OCI-LY3 (cell line): ENCODE measurements around the gene DCAF4.
"Not testable (repeated sequence)": the region's sequence is repeated elsewhere in the genome, so short reads cannot be mapped to it uniquely, and the experiment has no call there.

Experiments
- H2AFZ ChIP-seq: fragments of 200-600, 300-600 bp; shearing (Covaris generic); 2 replicates; pipeline ENCODE4 v1.6.0; 2014; ENCODE audit warnings: antibody characterized with exemption, low read depth, low read length
- H3K27ac ChIP-seq: fragments of 200-600, 300-600 bp; sonication (generic); 2 replicates; pipeline ENCODE4 v1.5.1; 2014; ENCODE audit warnings: mild to moderate bottlenecking, low read length, moderate library complexity, mixed read lengths
- H3K27me3 ChIP-seq: fragments of 200-600, 300-600 bp; sonication (generic); 2 replicates; pipeline ENCODE4 v1.6.1; 2014; ENCODE audit warnings: low read depth, low read length, mixed read lengths
- H3K36me3 ChIP-seq: fragments of 200-600, 300-600 bp; sonication (generic); replicated peaks from 2 replicates; pipeline ENCODE3; 2014; ENCODE audit warnings: low read depth, low read length, mixed read lengths
- H3K4me1 ChIP-seq: fragments of 300-600, 200-600 bp; sonication (generic); 2 replicates; pipeline ENCODE4 v1.6.1; 2014; ENCODE audit warnings: low read length, mixed read lengths
- H3K4me2 ChIP-seq: fragments of 200-600, 300-600 bp; sonication (generic); 2 replicates; pipeline ENCODE4 v1.6.1; 2014; ENCODE audit warnings: low read length, mixed read lengths
- H3K4me3 ChIP-seq: fragments of 300-600, 200-600 bp; sonication (generic); 2 replicates; pipeline ENCODE4 v1.5.1; 2014; ENCODE audit warnings: antibody characterized with exemption, mild to moderate bottlenecking, low read length, moderate library complexity
- H3K79me2 ChIP-seq: fragments of 300-600, 200-600 bp; shearing (Covaris generic); 2 replicates; pipeline ENCODE4 v1.6.1; 2014; ENCODE audit warnings: mild to moderate bottlenecking, low read length, mixed read lengths
- H3K9ac ChIP-seq: fragments of 300-600, 200-600 bp; shearing (Covaris generic); 2 replicates; pipeline ENCODE4 v1.6.0; 2014; ENCODE audit warnings: mild to moderate bottlenecking, low read length, moderate library complexity
- H3K9me3 ChIP-seq: fragments of 200-600, 300-600 bp; shearing (Covaris generic); 2 replicates; pipeline ENCODE4 v1.6.1; 2014; ENCODE audit warnings: low read length, mixed read lengths; ENCODE audit not compliant: insufficient read depth
- H4K20me1 ChIP-seq: fragments of 200-600, 300-600 bp; sonication (generic); 2 replicates; pipeline ENCODE4 v1.6.1; 2016; ENCODE audit warnings: low read length, mixed read lengths; ENCODE audit not compliant: insufficient read depth
- CTCF ChIP-seq: fragments of 200-600, 300-600 bp; sonication (generic); IDR thresholded peaks from 2 replicates; pipeline ENCODE4 v1.5.1; 2014; ENCODE audit warnings: antibody characterized with exemption, low read length, low read depth
- EZH2phosphoT487 ChIP-seq: fragments of 200-600 bp; shearing (Covaris generic); IDR thresholded peaks from 2 replicates; pipeline ENCODE4 v1.6.1; 2018; ENCODE audit warnings: antibody characterized with exemption, mixed run types, low read depth

The DCAF4 gene

GRCh38 chr14:72952171-72952570, 25.9 kb downstream of the DCAF4 start:
- Histone ChIP-seq H2AFZ (no peak overlapping the region), H3K4me2 (no peak overlapping the region), H3K9me3 (no peaks in the 10 kb centered on the region), H3K4me1 (no peaks in the 10 kb centered on the region), H3K27me3 (no peaks in the 10 kb centered on the region), H4K20me1 (no peaks in the 10 kb centered on the region), H3K9ac (no peak overlapping the region), H3K79me2 (no peaks in the 10 kb centered on the region), H3K36me3 (peaks cover 19% of the 10 kb centered on the region), H3K4me3 (no peak overlapping the region), H3K27ac (no peak overlapping the region)
- no peak for TF ChIP-seq EZH2phosphoT487
- no peak for TF ChIP-seq CTCF

- not testable (repeated sequence) for H3K4me3 ChIP-seq, H3K79me2 ChIP-seq, H4K20me1 ChIP-seq, H3K9ac ChIP-seq, H3K27me3 ChIP-seq, H2AFZ ChIP-seq, H3K9me3 ChIP-seq, H3K27ac ChIP-seq, H3K4me1 ChIP-seq, H3K4me2 ChIP-seq
- H3K36me3 ChIP-seq, result peaks cover 24% of the 10 kb centered on the region
These were observed 30.5 kb downstream of the DCAF4 start for GRCh38 chr14:72956741-72957140.

GRCh38 chr14:72957213-72957612, 30.9 kb downstream of the DCAF4 start:
- Histone ChIP-seq H3K9me3 (no peaks in the 10 kb centered on the region), H3K4me1 (no peaks in the 10 kb centered on the region), H3K27me3 (no peaks in the 10 kb centered on the region), H3K27ac (no peak overlapping the region), H3K9ac (no peak overlapping the region), H3K36me3 (peaks cover 21% of the 10 kb centered on the region), H2AFZ (no peak overlapping the region), H3K4me2 (no peak overlapping the region), H3K79me2 (no peaks in the 10 kb centered on the region), H3K4me3 (no peak overlapping the region), H4K20me1 (no peaks in the 10 kb centered on the region)
- no peak for TF ChIP-seq EZH2phosphoT487
- no peak for TF ChIP-seq CTCF

- Histone ChIP-seq H3K79me2 (no peaks in the 10 kb centered on the region), H3K27me3 (no peaks in the 10 kb centered on the region), H3K9me3 (no peaks in the 10 kb centered on the region), H3K27ac (no peak overlapping the region), H3K4me2 (no peak overlapping the region), H4K20me1 (no peaks in the 10 kb centered on the region), H3K36me3 (peaks cover 21% of the 10 kb centered on the region), H2AFZ (no peak overlapping the region), H3K9ac (no peak overlapping the region), H3K4me3 (no peak overlapping the region), H3K4me1 (no peaks in the 10 kb centered on the region)
- TF ChIP-seq EZH2phosphoT487, result no peak
- no peak for TF ChIP-seq CTCF
These were observed 32.3 kb downstream of the DCAF4 start for GRCh38 chr14:72958548-72958947.

- H3K27ac ChIP-seq, H3K4me1 ChIP-seq, H3K79me2 ChIP-seq, H4K20me1 ChIP-seq, H3K4me3 ChIP-seq, H2AFZ ChIP-seq, H3K9me3 ChIP-seq, H3K9ac ChIP-seq, H3K4me2 ChIP-seq, H3K27me3 ChIP-seq: not testable (repeated sequence)
- H3K36me3 ChIP-seq, result peaks cover 17% of the 10 kb centered on the region
These were observed 34.8 kb downstream of the DCAF4 start for GRCh38 chr14:72961016-72961415.
